ENCODE data around the gene CHCT1.
"Not testable (repeated sequence)": the region's sequence is repeated elsewhere in the genome, so short reads cannot be mapped to it uniquely, and the experiment has no call there.

GRCh38 chr17:60428491-60428890, 6.2 kb downstream of the CHCT1 start:
- not testable (repeated sequence) for TF ChIP-seq POLR2A, CTCF (IDR thresholded peaks at IDR 0.05)
